Keratinocyte (primary cell): ENCODE results near the gene NEGR1.

Experiments used
- CTCF ChIP-seq, 3 experiments: IDR thresholded peaks in 1 of 3; conservative IDR thresholded peaks in 1 of 3; optimal IDR thresholded peaks in 1 of 3; 2 replicates in 2 of 3; 3 replicates in 1 of 3; pipeline versions ENCODE3 to v1.5.1; 2011; ENCODE audit warnings: low read length in 3 of 3, mild to moderate bottlenecking in 3 of 3, moderate library complexity in 2 of 3, control low read depth in 1 of 3, inconsistent platforms in 1 of 3; ENCODE audit not compliant: insufficient read depth in 2 of 3; ENCODE audit errors: extremely low read depth in 1 of 3
- EZH2 ChIP-seq: IDR thresholded peaks from one replicate; pipeline ENCODE4 v1.6.1; 2012; ENCODE audit warnings: inconsistent platforms, mild to moderate bottlenecking, low read length, moderate library complexity

GRCh38 chr1:71836904-71837303, 445.4 kb downstream of the NEGR1 start:
- no peak for TF ChIP-seq EZH2
- no peak for TF ChIP-seq CTCF (optimal IDR thresholded peaks at IDR 0.05 in 1 of 3, IDR thresholded peaks at IDR 0.05 in 1 of 3, conservative IDR thresholded peaks at IDR 0.05 in 1 of 3; ENCODE audit: extremely low read depth in 1 of 3, insufficient read depth in 2 of 3, low read length in 3 of 3)
